DND-41 (cell line): Measurements from ENCODE around the gene MTREX.

Experiments
- ATAC-seq: fragments of 200-7000 bp; cut with Tn5 transposase; 3 replicates; pipeline ENCODE4 v1.9.1; 2021; ENCODE audit warnings: low read depth; ENCODE audit not compliant: insufficient read depth
- DNase-seq: peaks from one replicate; pipeline ENCODE4 v3.0.0-alpha.2; 2020
- H2AFZ ChIP-seq: 2 replicates; pipeline ENCODE4 v1.6.0; 2012; ENCODE audit warnings: low read depth, low read length
- H3K27ac ChIP-seq: 2 replicates; pipeline ENCODE4 v1.5.1; 2012; ENCODE audit warnings: low read length, inconsistent platforms
- H3K27me3 ChIP-seq: fragments of 200-600 bp; sonication (generic); 2 replicates; pipeline ENCODE4 v1.6.0; 2012; ENCODE audit warnings: low read length, mild to moderate bottlenecking, inconsistent platforms; ENCODE audit not compliant: insufficient read depth, poor library complexity
- H3K36me3 ChIP-seq: 2 replicates; pipeline ENCODE4 v1.5.1; 2012; ENCODE audit warnings: low read length, inconsistent platforms; ENCODE audit not compliant: insufficient read depth
- H3K4me1 ChIP-seq: 2 replicates; pipeline ENCODE4 v1.5.1; 2012; ENCODE audit warnings: mild to moderate bottlenecking, low read length; ENCODE audit not compliant: insufficient read depth
- H3K4me2 ChIP-seq: 2 replicates; pipeline ENCODE4 v1.6.0; 2012; ENCODE audit warnings: mild to moderate bottlenecking, moderate library complexity, low read length, inconsistent platforms; ENCODE audit not compliant: insufficient read depth
- H3K4me3 ChIP-seq, 2 experiments: fragments of 200-600 bp in 1 of 2; shearing (Covaris generic) in 1 of 2; 2 replicates each; pipeline ENCODE4 v1.5.1; 2012 to 2016; ENCODE audit warnings: inconsistent platforms in 2 of 2, low read length in 2 of 2, mild to moderate bottlenecking in 2 of 2, low read depth in 1 of 2, moderate library complexity in 1 of 2
- H3K79me2 ChIP-seq: 2 replicates; pipeline ENCODE4 v1.6.0; 2012; ENCODE audit warnings: low read length, inconsistent platforms; ENCODE audit not compliant: insufficient read depth
- H3K9ac ChIP-seq: 2 replicates; pipeline ENCODE4 v1.6.0; 2012; ENCODE audit warnings: low read depth, mild to moderate bottlenecking, inconsistent platforms, low read length, moderate library complexity
- H3K9me3 ChIP-seq: 2 replicates; pipeline ENCODE4 v1.5.1; 2012; ENCODE audit warnings: low read length, moderate library complexity, mild to moderate bottlenecking, inconsistent platforms; ENCODE audit not compliant: insufficient read depth, severe bottlenecking
- H4K20me1 ChIP-seq: 2 replicates; pipeline ENCODE4 v1.6.0; 2012; ENCODE audit warnings: low read length; ENCODE audit not compliant: insufficient read depth
- CTCF ChIP-seq: IDR thresholded peaks from 2 replicates; pipeline ENCODE4 v1.5.1; 2012; ENCODE audit warnings: borderline replicate concordance, low read length, moderate library complexity, mild to moderate bottlenecking; ENCODE audit not compliant: poor library complexity, severe bottlenecking; ENCODE audit errors: extremely low read depth
- EZH2 ChIP-seq: IDR thresholded peaks from 3 replicates; pipeline ENCODE4 v1.6.1; 2012; ENCODE audit warnings: borderline replicate concordance, low read depth, mild to moderate bottlenecking, moderate library complexity, low read length, inconsistent platforms; ENCODE audit not compliant: severe bottlenecking

MTREX gene

GRCh38 chr5:55278778-55279177 lies 29.0 kb upstream of the MTREX start:
- Histone ChIP-seq H3K79me2 (no peaks in the 10 kb centered on the region), H3K36me3 (peaks cover 84% of the 10 kb centered on the region), H3K4me1 (no peaks in the 10 kb centered on the region), H3K4me3 (no peak overlapping the region), H3K4me2 (no peak overlapping the region), H3K27me3 (no peaks in the 10 kb centered on the region), H2AFZ (no peak overlapping the region), H3K27ac (no peak overlapping the region), H3K9ac (no peak overlapping the region), H3K9me3 (no peaks in the 10 kb centered on the region), H4K20me1 (no peaks in the 10 kb centered on the region)
- ATAC-seq (no peak), DNase-seq (no peak)
- TF ChIP-seq EZH2 (no peak), CTCF (no peak)

GRCh38 chr5:55286411-55286933 lies 21.3 kb upstream of the MTREX start:
- Histone ChIP-seq H3K27ac (no peak overlapping the region), H3K4me2 (no peak overlapping the region), H3K27me3 (no peaks in the 10 kb centered on the region), H4K20me1 (no peaks in the 10 kb centered on the region), H2AFZ (no peak overlapping the region), H3K9ac (no peak overlapping the region), H3K4me1 (no peaks in the 10 kb centered on the region), H3K9me3 (no peaks in the 10 kb centered on the region), H3K4me3 (no peak overlapping the region), H3K79me2 (no peaks in the 10 kb centered on the region), H3K36me3 (peaks cover 73% of the 10 kb centered on the region)
- DNase-seq (no peak), ATAC-seq (no peak)
- no peak for TF ChIP-seq CTCF
- no peak for TF ChIP-seq EZH2

- H3K27ac ChIP-seq = no peak overlapping the region
- H3K4me1 ChIP-seq = no peaks in the 10 kb centered on the region
- no peak overlapping the region for H3K9ac ChIP-seq
- no peak for TF ChIP-seq EZH2
- TF ChIP-seq CTCF = no peak
- no peaks in the 10 kb centered on the region for H3K9me3 ChIP-seq
- DNase-seq = no peak
- peaks cover 79% of the 10 kb centered on the region for H3K36me3 ChIP-seq
- H3K4me3 ChIP-seq = no peak overlapping the region
- ATAC-seq = no peak
- no peaks in the 10 kb centered on the region for H4K20me1 ChIP-seq
- H3K27me3 ChIP-seq = no peaks in the 10 kb centered on the region
- no peak overlapping the region for H2AFZ ChIP-seq
- H3K4me2 ChIP-seq = no peak overlapping the region
- H3K79me2 ChIP-seq = no peaks in the 10 kb centered on the region
These were observed 18.0 kb upstream of the MTREX start for GRCh38 chr5:55289808-55290207.

GRCh38 chr5:55290991-55291390 lies 16.8 kb upstream of the MTREX start:
- H3K9me3 ChIP-seq = no peaks in the 10 kb centered on the region
- H2AFZ ChIP-seq = no peak overlapping the region
- no peak overlapping the region for H3K4me3 ChIP-seq
- no peaks in the 10 kb centered on the region for H3K79me2 ChIP-seq
- DNase-seq (no peak), ATAC-seq (no peak)
- no peak overlapping the region for H3K4me2 ChIP-seq
- no peaks in the 10 kb centered on the region for H3K27me3 ChIP-seq
- no peak for TF ChIP-seq CTCF
- no peak for TF ChIP-seq EZH2
- no peak overlapping the region for H3K9ac ChIP-seq
- H3K4me1 ChIP-seq = no peaks in the 10 kb centered on the region
- H4K20me1 ChIP-seq = no peaks in the 10 kb centered on the region
- peaks cover 81% of the 10 kb centered on the region for H3K36me3 ChIP-seq
- no peak overlapping the region for H3K27ac ChIP-seq
